Measurements from ENCODE around the gene PDCD2L. TPM values are rescaled to one million over a fixed set of nuclear protein-coding genes. Genes with fewer than 3 reads are reported as not detected.
"Not testable (repeated sequence)": the region's sequence is repeated elsewhere in the genome, so short reads cannot be mapped to it uniquely, and the experiment has no call there.

PDCD2L gene
- total RNA-seq, 4 donors from 2014 or later = 5.6 to 10.6 (median 7.2) TPM; not detected in 1

DNA sequence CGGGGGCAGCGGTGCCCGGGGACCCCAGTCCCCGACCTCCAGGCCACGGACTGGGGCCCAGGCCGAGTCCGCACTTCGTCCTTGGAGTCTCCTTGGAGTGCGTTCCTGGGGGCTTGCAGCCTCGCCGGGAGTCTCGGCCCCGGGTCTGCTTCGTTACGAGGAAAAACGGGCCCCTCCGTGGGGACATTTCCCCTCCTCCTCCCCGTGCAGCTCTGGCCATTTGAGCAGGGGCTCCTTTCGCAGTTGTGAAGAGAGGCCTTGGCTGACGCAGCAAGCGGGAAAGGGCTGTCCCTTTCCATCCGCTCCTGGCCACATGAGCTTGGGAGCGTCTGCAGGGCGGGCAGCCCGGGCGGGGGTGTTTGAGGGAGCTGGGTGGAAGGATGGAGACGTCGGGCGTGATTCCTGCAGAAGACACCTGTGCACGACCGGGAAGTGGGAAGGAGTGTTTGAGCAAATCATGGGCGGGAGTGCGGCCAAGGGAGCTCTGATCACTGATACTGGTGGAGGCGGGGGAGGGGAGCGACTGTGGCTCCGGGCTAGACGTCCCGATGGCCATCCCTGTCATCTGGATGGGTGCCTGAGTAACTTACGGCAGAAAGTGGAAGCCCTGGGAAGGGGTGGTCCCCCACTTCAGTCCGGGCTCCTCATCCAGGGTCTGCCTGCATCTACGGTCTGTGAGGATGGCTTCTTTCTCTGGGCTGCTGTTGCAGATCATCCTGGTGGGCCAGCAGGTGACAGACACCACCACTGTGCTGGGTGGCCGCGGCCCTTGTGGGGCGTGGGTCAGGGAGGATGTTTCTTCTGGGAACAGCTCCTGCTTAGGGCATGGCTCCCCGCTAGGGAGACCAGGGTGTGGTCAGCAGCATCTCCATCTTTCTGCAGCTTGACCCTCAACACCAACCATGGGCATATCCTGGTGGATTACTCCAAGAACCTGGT lies 38.5 kb upstream of the PDCD2L start:
- peak; percentile 56 for DNase-seq
- Histone ChIP-seq H3K36me3 (peaks cover 0 to 25% (median 10%) of the 10 kb centered on the region in 4 donors), H3K4me1 (peaks cover 11 to 27% (median 22%) of the 10 kb centered on the region in 4 donors), H3K4me3 (peak overlapping the region; percentile 71 to 91 (median 90)), H3K27me3 (no peaks in the 10 kb centered on the region), H3K27ac (peak overlapping the region; percentile 87 to 91 (median 90)), H3K9me3 (no peaks in the 10 kb centered on the region)
- TF ChIP-seq POLR2AphosphoS5 (IDR thresholded peaks at IDR 0.05) (no peak), POLR2A (IDR thresholded peaks at IDR 0.05) (peak; percentile 34), CTCF (IDR thresholded peaks at IDR 0.05) (no peak)
- in situ Hi-C loops (cut with MboI; ENCODE audit: low pct_ligation_motif_present in 1 of 4, low pct_unique_long_range_greater_than_20kb in 1 of 4, low sequenced_read_pairs in 3 of 4) (no loop called here), intact Hi-C loops (cut with DNase I; ENCODE audit: low total_unique reads) (no loop called here)
- WGBS, 2 donors (ENCODE audit: low coverage in 1 of 2) = 8% methylated on average over 36 of the region's 45 CpGs; no CpG with 5 or more reads in 1 of the 2 donors

DNA sequence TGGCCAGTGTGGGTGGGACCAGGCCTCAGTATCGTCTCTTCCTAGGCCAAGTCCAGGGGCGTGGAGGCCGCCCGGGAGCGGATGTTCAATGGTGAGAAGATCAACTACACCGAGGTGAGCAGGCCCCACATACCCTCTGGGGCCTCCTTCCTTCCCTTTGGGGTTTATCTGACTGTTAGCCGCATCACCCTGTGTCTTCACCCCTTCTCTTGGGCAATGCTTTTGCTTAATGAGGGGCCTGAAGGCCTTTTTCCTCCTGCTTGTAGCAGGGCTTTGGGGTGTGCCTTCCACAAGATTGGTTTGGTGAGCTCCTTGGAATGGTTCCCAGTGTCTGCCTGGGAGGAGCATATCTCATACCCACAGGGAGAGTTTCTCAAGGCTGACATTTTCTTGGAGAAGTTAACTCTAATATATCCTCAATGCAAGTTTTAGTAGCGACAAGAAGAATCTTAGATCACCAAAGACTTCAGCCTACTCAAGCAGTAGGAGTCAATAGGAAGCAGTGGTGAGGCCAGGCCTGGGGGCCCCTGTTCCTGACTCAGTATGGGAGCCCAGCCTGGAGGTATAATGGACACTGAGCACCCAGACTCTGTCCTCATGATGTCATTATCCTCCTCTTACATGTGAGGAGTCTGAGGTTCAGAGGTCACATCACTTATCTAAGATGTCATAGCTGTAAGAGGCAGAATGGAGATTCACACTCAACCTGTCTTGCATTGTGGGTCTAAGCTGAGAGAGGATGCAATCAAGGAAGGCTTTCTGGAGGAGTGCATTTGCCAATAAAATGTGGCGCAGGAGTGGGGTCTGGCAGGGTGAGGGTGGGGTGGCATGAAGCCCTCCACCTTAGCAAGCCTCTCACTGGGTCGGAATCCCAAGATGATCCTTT lies 37.2 kb upstream of the PDCD2L start:
- intact Hi-C loops (cut with DNase I; ENCODE audit: low total_unique reads) = no loop called here

GRCh38 chr19:34367624-34367957 lies 36.6 kb upstream of the PDCD2L start:
- intact Hi-C loops (cut with DNase I; ENCODE audit: low total_unique reads) (no loop called here), in situ Hi-C loops (cut with MboI; ENCODE audit: low pct_ligation_motif_present in 1 of 4, low pct_unique_long_range_greater_than_20kb in 1 of 4, low sequenced_read_pairs in 3 of 4) (no loop called here)
- no peak for DNase-seq
- Histone ChIP-seq H3K27me3 (no peaks in the 10 kb centered on the region), H3K9me3 (no peaks in the 10 kb centered on the region), H3K4me3 (no peak overlapping the region), H3K4me1 (peaks cover 11 to 27% (median 22%) of the 10 kb centered on the region in 4 donors), H3K36me3 (peaks cover 0 to 25% (median 10%) of the 10 kb centered on the region in 4 donors), H3K27ac (no peak overlapping the region)
- 93 to 100% methylated on average over 2 to 8 of the region's 8 CpGs for WGBS, 2 donors (ENCODE audit: low coverage in 1 of 2)
- no peak for TF ChIP-seq EP300 (IDR thresholded peaks at IDR 0.05; ENCODE audit: low read depth)
- TF ChIP-seq POLR2AphosphoS5 (IDR thresholded peaks at IDR 0.05) = no peak
- TF ChIP-seq POLR2A (IDR thresholded peaks at IDR 0.05) = no peak
- no peak for TF ChIP-seq CTCF (IDR thresholded peaks at IDR 0.05)

More for the DNA sequence above, 37.2 kb upstream of the PDCD2L start:
- no peak for TF ChIP-seq EP300 (IDR thresholded peaks at IDR 0.05; ENCODE audit: low read depth)
- no peak for TF ChIP-seq CTCF (IDR thresholded peaks at IDR 0.05)
- no peak for TF ChIP-seq POLR2A (IDR thresholded peaks at IDR 0.05)
- no peak for TF ChIP-seq POLR2AphosphoS5 (IDR thresholded peaks at IDR 0.05)
- WGBS, 2 donors (ENCODE audit: low coverage in 1 of 2) = 87% methylated on average over 10 of the region's 10 CpGs; no CpG with 5 or more reads in 1 of the 2 donors
- Histone ChIP-seq H3K27me3 (no peaks in the 10 kb centered on the region), H3K36me3 (peaks cover 0 to 25% (median 10%) of the 10 kb centered on the region in 4 donors), H3K9me3 (no peaks in the 10 kb centered on the region), H3K27ac (no peak overlapping the region), H3K4me1 (peaks cover 11 to 27% (median 22%) of the 10 kb centered on the region in 4 donors), H3K4me3 (peak overlapping the region in 2 of 4 donors; percentile 90 to 91)
- in situ Hi-C loops (cut with MboI; ENCODE audit: low pct_ligation_motif_present in 1 of 4, low pct_unique_long_range_greater_than_20kb in 1 of 4, low sequenced_read_pairs in 3 of 4) = no loop called here
- no peak for DNase-seq

DNA sequence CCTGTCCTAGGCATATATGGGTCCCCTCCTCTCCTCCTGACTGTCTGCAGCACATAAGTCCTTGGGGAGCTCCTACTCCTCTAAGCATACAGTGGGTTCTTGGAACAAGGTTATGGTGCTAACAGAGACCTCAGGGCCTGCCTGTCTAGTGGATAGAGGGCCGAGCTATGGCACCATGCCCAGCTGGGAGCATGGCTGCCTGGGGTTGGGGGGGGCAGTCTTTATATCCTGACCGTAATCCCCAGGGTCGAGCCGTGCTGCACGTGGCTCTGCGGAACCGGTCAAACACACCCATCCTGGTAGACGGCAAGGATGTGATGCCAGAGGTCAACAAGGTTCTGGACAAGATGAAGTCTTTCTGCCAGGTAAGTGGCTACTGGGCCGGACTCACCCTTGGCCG lies 35.9 kb upstream of the PDCD2L start:
- in situ Hi-C loops (cut with MboI; ENCODE audit: low pct_ligation_motif_present in 1 of 4, low pct_unique_long_range_greater_than_20kb in 1 of 4, low sequenced_read_pairs in 3 of 4) (no loop called here), intact Hi-C loops (cut with DNase I; ENCODE audit: low total_unique reads) (no loop called here)
- Histone ChIP-seq H3K4me1 (peaks cover 11 to 27% (median 22%) of the 10 kb centered on the region in 4 donors), H3K4me3 (no peak overlapping the region), H3K9me3 (no peaks in the 10 kb centered on the region), H3K36me3 (peaks cover 0 to 25% (median 10%) of the 10 kb centered on the region in 4 donors), H3K27me3 (no peaks in the 10 kb centered on the region), H3K27ac (no peak overlapping the region)
- no peak for TF ChIP-seq POLR2A (IDR thresholded peaks at IDR 0.05)
- no peak for TF ChIP-seq POLR2AphosphoS5 (IDR thresholded peaks at IDR 0.05)
- no peak for TF ChIP-seq EP300 (IDR thresholded peaks at IDR 0.05; ENCODE audit: low read depth)
- no peak for TF ChIP-seq CTCF (IDR thresholded peaks at IDR 0.05)
- DNase-seq = no peak
- WGBS, 2 donors (ENCODE audit: low coverage in 1 of 2) = 87% methylated on average over 10 of the region's 10 CpGs; no CpG with 5 or more reads in 1 of the 2 donors

- WGBS, 2 donors (ENCODE audit: low coverage in 1 of 2) = 94 to 96% methylated on average over 4 to 10 of the region's 10 CpGs
- H3K4me3 ChIP-seq; in situ Hi-C loops (cut with MboI; ENCODE audit: low pct_ligation_motif_present in 1 of 4, low pct_unique_long_range_greater_than_20kb in 1 of 4, low sequenced_read_pairs in 3 of 4); H3K27me3 ChIP-seq; H3K9me3 ChIP-seq; intact Hi-C loops (cut with DNase I; ENCODE audit: low total_unique reads); DNase-seq; H3K27ac ChIP-seq: not testable (repeated sequence)
- Histone ChIP-seq H3K4me1 (peaks cover 11 to 27% (median 22%) of the 10 kb centered on the region in 4 donors), H3K36me3 (peaks cover 0 to 28% (median 13%) of the 10 kb centered on the region in 4 donors)
Observed at GRCh38 chr19:34369166-34369565, 35.0 kb upstream of the PDCD2L start.
